Measurements from ENCODE around the gene WDR20. TPM values are rescaled to one million over a fixed set of nuclear protein-coding genes. Genes with fewer than 3 reads are reported as not detected.

The WDR20 gene
- total and polyA plus RNA-seq, 11 donors = 10.4 to 26.5 (median 19.5) TPM

GRCh38 chr14:102234331-102235264 lies 94.9 kb downstream of the WDR20 start:
- H3K4me3 ChIP-seq = peak overlapping the region in 10 of 12 donors; percentile 25 to 58 (median 45)
- ATAC-seq = peak in 3 of 4 donors; percentile 27 to 38 (median 30)
- H3K36me3 ChIP-seq = peaks cover 0 to 36% (median 12%) of the 10 kb centered on the region in 9 donors
- no peak for DNase-seq
- H3K9me3 ChIP-seq = no peaks in the 10 kb centered on the region
- intact Hi-C loops (cut with DNase I) = loop anchor here in 9 of 10 donors (1.0 to 10.0 kb wide), 4 partner anchors 78 to 290 kb away; no protein-coding TSS in a partner anchor
- H3K27ac ChIP-seq = peak overlapping the region in 7 of 12 donors; percentile 2 to 46 (median 16)
- H3K27me3 ChIP-seq = no peaks in the 10 kb centered on the region
- peaks cover 0 to 9% (median 2%) of the 10 kb centered on the region in 12 donors for H3K4me1 ChIP-seq
- 44 to 57% (median 51%) methylated on average over 34 of the region's 34 CpGs for WGBS, 4 donors
- no peak for TF ChIP-seq POLR2A (IDR thresholded peaks at IDR 0.05)
- no peak for TF ChIP-seq CTCF (IDR thresholded peaks at IDR 0.05)

DNA sequence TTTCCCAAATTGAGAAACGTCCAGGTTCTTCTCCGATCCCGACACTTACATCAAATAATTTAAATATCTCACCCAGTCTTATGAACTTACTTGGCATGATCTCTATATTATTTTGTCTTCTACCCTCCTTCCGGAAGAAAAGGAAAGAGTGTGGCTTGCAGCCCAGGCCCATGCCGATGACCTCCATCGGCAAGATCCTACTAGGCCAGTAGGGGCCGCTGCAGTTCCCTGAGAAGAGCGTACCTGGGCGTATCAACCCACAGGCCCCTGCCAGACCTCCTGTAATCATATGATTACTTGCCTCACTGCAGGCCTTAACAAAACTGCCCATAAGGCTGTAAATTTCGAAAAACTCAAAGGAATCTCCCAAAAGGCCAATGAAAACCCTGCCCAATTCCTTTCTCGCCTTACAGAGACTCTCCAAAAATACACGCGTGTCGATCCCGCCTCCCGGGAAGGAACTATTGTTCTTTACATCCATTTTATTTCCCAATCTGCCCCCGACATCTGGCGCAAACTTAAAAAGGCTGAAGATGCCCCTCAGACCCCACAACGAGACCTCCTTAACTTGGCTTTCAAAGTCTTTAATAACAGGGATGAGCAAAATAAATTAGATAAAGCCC lies 95.7 kb downstream of the WDR20 start:
- Histone ChIP-seq H3K27ac (peak overlapping the region in 5 of 12 donors; percentile 12 to 46 (median 17)), H3K36me3 (peaks cover 0 to 31% (median 12%) of the 10 kb centered on the region in 9 donors), H3K27me3 (no peaks in the 10 kb centered on the region), H3K4me3 (peak overlapping the region in 10 of 12 donors; percentile 25 to 58 (median 45)), H3K4me1 (peaks cover 0 to 9% (median 2%) of the 10 kb centered on the region in 12 donors), H3K9me3 (no peaks in the 10 kb centered on the region)
- intact Hi-C loops (cut with DNase I) = loop anchor here in 9 of 10 donors (1.0 to 10.0 kb wide), 4 partner anchors 77 to 289 kb away; no protein-coding TSS in a partner anchor
- TF ChIP-seq POLR2A (IDR thresholded peaks at IDR 0.05) (no peak), CTCF (IDR thresholded peaks at IDR 0.05) (peak; percentile 81 to 91 (median 88))
- DNase-seq (peak; percentile 82 to 90 (median 85)), ATAC-seq (peak; percentile 88 to 96 (median 94))
- WGBS, 4 donors = 29 to 39% (median 37%) methylated on average over 19 of the region's 19 CpGs

- H3K9me3 ChIP-seq = no peaks in the 10 kb centered on the region
- H3K4me3 ChIP-seq = no peak overlapping the region
- no peak for TF ChIP-seq CTCF (IDR thresholded peaks at IDR 0.05)
- TF ChIP-seq POLR2A (IDR thresholded peaks at IDR 0.05) = no peak
- no peak overlapping the region for H3K27ac ChIP-seq
- ATAC-seq = no peak
- DNase-seq = no peak
- H3K27me3 ChIP-seq = no peaks in the 10 kb centered on the region
- intact Hi-C loops (cut with DNase I) = loop anchor here in 2 of 10 donors (2.0 to 10.0 kb wide), 2 partner anchors 79 to 289 kb away; no protein-coding TSS in a partner anchor
- H3K36me3 ChIP-seq = peaks cover 0 to 27% (median 12%) of the 10 kb centered on the region in 9 donors
- 92 to 97% (median 94%) methylated on average over 12 of the region's 12 CpGs for WGBS, 4 donors
- H3K4me1 ChIP-seq = peaks cover 0 to 9% (median 2%) of the 10 kb centered on the region in 12 donors
Observed at GRCh38 chr14:102236026-102236425, 96.3 kb downstream of the WDR20 start.
